Measurements from ENCODE around the gene TOMM7. TPM values are rescaled to one million over a fixed set of nuclear protein-coding genes. Genes with fewer than 3 reads are reported as not detected.

Gene TOMM7
- total RNA-seq, result 194 TPM

DNA sequence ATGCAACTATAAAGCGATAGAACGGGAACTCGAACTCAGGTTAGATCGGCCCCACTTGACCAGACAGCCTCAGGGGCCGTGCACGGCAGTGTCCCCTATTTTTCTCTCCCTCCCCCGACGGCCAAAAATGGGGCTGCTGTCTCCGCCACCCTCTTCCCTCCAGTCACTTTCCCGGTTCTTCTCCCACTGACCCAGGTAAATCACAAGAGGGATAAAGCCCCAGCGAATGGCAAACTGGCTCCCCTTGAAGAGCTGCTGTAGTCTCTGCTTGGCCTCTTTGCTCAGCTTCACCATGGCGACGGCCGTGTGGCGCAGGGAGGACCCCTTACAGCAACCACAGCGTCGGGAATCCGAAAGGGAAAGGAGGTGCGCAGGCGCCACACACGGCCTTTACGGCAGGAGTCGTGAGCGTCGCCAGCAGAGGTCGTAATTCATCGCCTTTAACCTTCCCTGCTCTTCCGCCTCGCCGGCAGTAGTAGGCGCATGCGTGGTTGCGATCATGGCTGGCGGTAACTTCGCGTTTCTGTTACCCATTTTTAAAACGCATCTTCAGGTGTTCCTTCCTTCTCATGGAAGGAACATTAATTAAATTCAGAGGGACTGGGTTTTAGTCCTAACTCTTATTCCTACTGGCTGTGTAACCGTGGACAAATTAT, at the start of gene TOMM7:
Gene TOMM7, minus strand, starts transcription at position 364 of the 656 bp plus-strand sequence. Its CDS starts 70 bp downstream, at position 294.
- DNase-seq, result peak; percentile 82

- DNase-seq, result no peak
Measured at GRCh38 chr7:22872096-22872807, 49.6 kb upstream of the TOMM7 start.

- DNase-seq, result no peak
Measured at GRCh38 chr7:22871661-22872060, 49.0 kb upstream of the TOMM7 start.

GRCh38 chr7:22868509-22868908, 45.9 kb upstream of the TOMM7 start:
- DNase-seq, result no peak

DNA sequence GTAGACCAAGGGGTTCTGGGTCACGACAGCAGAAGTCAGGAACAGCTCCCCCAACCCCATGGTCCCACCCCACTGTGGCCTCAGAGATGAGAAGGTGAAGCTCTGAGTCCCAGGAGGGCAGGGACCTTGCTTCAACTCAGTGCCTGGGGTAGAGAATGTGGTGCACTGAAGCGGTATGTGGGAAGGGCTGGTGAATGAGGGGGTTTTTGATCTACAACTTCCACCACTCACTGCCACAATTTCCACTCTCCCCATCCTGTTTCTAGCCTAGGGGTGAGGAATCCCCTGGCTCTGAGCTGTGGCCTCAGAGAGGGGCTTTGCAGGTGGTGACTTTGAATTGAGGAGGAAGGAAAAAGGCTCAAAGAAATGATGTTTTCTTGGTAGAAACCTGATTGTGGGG, 44.9 kb upstream of the TOMM7 start:
- no peak for DNase-seq

GRCh38 chr7:22867003-22867402, 44.4 kb upstream of the TOMM7 start:
- no peak for DNase-seq

GRCh38 chr7:22865602-22865960, 42.9 kb upstream of the TOMM7 start:
- no peak for DNase-seq

DNA sequence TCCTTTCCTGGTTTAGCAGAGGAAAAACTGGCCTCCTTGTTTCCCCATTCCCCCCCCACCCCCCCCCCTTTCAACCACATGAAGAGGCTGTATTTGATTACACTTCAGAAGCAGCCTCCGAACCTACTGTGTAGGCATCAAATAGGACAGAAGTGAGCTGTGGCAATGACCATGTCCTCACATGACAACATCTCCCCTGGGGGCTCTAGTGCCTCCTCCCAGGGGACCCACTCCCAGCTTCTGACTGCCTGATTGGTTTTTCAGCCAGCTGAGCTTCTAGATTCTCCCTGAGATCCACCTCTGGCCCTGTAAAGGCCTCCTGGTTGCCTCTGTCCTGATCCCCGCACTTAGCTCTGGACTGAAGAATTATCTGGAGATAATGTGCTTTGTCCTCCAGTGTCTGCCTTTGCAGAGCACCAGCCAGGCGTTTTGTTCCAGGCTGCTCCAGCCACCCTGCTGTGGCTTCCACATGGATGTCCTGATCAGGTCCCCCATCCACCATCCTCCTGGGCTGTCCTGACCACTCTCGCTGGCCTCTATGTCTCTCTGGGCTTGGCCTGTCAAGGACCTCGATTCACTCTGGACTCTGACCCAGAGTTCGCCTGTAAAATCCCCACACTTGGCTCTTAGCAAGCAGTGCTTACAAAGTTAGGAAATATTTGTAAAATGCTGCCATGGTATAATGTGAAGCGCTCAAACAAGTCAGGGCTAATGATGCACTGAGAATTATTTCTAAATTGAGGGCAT, 42.4 kb upstream of the TOMM7 start:
- no peak for DNase-seq

DNA sequence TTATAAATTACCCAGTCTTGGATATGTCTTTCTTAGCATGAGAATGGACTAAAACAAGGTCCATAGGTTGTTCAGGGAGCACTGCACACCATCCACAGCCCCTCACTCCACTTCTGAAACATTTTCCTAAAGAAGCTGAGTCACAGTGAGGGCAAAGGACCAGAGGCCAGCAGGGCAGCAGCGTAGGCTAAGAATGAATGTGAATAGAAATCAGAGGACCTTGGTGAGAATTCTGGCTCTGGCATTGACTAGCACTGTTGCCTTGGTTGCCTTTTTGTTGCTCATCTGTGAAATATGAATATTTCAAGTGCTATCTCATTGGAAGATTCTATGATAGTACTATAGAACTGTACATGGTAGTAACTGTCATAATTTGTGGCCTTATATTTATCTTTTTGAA, 41.7 kb upstream of the TOMM7 start:
- DNase-seq, result no peak

- DNase-seq, result no peak
Measured at GRCh38 chr7:22863156-22863899, 40.7 kb upstream of the TOMM7 start.

DNA sequence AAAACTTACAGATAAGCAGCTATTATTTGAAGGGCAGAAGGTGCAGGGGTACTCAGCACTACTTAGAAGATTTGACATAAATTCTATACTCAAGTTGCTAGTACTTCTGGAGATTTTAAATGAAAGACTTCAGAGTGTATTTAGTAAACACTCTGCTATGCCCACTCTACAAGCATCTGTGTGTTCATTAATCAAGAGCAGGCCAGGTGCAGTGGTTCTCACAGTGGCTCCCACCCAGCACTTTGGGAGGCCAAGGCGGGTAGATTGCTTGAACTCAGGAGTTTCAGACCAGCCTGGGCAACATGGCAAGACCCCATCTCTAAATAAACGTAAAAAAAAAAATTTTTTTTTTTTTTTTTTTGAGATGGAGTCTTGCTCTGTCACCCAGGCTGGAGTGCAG, 38.9 kb upstream of the TOMM7 start:
- DNase-seq, result no peak

GRCh38 chr7:22860784-22861482, 38.3 kb upstream of the TOMM7 start:
- DNase-seq, result no peak

DNA sequence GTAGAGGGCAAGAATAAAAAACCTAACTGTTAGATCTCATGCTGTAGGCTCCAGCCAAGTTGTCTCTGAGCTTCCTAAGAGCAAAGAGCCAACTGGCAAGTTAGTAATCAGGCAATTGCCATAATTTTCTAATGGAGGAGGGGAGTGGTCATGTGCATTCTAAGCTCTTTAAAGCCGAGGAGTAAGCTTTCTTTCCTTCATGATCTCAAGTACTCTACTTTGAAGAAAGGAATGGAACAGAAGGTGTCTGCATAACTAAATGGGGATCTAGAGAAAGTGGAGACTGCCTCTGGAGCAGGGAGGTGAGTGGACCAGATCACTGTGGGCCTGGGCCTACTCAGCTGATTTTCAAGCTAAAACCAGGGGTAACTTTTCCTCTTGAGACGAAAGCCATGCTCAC, 37.7 kb upstream of the TOMM7 start:
- DNase-seq, result no peak

DNA sequence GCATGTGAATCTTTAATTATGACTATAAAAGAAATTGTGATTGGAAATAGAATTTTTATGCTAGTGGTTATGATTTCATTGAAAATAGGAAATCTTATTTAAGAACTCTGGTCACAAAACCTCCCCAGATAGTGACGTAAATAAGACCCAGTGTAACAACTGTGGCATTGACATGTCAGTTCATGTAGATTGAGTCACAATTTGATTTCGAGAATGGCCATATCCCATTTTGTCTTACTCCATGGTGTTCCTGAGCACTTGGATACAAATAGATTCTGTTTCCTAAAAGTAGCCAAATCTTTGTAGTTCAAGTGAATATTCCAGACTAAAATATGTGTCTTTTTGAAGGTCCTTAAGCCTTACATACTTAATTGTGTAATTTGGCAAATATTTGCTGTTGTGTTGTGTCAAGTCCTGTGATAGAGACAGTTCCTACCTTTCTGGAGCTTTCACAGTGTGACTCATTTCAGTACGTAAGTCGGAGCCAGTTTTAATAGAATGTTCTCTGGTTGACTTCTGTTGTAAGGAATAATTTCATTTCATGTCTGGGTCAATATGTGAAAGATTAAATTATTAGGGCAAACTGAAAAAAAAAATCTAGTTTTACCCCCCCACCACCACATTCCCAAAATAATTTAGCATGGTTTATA, 37.1 kb upstream of the TOMM7 start:
- DNase-seq, result no peak

DNA sequence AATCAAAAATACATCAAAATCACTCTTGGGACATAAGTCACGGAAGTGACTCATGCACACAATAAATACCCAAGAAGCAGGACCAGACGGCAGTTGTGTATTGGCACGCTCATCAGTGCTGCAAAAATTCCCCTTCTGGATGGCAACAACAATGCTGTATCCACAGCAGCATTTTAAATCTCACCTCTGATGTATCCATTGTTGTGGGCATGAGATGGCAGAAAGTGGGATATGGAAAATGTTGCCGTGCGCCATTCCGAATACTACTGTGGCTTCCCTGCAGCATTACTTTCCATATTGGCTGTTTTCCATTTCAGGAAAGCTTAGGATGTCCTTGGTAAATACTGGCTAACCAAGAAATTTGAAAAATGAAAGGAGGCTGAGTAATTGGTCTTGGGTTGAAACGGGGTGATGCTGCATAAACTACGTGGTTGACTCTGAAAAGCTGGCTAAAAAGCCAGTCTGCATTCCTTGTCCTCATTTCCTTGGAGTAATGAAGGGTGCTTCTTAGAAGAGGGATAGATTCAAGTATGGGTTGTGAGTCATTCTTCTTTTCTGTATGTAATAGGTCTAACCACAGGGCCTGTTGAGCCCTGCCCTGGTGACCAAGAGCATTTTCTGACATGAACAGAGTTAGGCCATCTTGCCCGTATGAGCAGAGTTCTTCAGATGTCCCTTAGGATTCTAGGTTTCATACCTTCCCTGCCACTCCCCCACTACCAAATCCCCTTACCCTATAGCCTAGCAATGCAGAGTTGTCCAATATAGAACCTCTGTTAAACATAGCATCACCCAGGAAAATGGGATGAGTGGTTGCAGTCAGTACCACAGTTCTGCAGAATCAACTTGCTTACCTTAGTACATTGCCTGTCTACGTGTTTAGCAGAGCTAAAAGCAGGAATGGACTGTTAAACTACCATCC, 36.3 kb upstream of the TOMM7 start:
- DNase-seq, result no peak

GRCh38 chr7:22858274-22858639, 35.6 kb upstream of the TOMM7 start:
- no peak for DNase-seq

DNA sequence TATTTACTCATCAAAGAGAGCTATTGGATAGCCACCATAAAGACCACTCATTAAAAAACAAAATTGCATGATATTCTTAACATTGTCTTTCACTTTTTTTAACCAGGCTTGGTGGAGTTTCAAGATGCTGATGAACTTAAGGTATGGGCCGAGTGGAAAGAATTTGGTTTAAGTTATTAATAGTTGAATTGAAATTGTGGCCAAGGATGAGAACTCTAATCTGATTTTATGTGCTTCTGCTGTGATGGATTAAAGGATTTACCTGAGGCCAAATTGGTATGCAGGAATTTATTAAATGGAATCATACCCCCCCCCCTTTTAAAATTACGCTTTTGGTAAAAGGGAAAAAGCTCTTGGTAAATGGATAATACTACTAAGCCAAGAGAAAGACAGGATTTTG, 33.8 kb upstream of the TOMM7 start:
- no peak for DNase-seq

DNA sequence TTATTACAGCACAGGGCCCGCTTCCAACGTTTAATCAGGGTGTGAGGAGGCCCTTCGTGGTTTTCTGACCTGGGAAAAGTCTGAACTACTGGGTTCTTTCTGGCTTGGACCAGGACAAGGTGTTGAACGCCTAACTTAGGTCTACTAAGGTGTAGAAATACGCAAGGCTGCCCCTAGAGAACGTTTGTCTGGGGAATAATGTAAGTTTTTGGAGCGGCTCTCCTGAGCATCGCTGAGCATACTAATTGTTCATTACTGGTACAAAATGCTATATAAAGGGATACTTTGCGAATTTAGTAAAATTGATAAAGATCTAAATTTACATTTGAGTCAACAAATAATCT, 32.4 kb upstream of the TOMM7 start:
- DNase-seq, result no peak

- no peak for DNase-seq
Measured at GRCh38 chr7:22854158-22855048, 31.8 kb upstream of the TOMM7 start.
